H1 (cell line): ENCODE results near the gene OGDH. TPM values are rescaled to one million over a fixed set of nuclear protein-coding genes. Genes with fewer than 3 reads are reported as not detected.

Experiments used
- CBX8 ChIP-seq: fragments of 300-800, 300-1000 bp; sonication (generic); IDR thresholded peaks from 2 replicates; pipeline ENCODE4 v1.7.1; 2016; ENCODE audit warnings: low read depth, low read length, borderline replicate concordance
- CHD2 ChIP-seq: IDR thresholded peaks from 2 replicates; pipeline ENCODE4 v1.6.1; 2012; ENCODE audit warnings: low read length, improper control_type of control experiment
- CHD7 ChIP-seq: fragments of 300-600 bp; sonication (generic); IDR thresholded peaks from 2 replicates; pipeline ENCODE4 v1.7.1; 2012; ENCODE audit warnings: low read length, moderate library complexity, mild to moderate bottlenecking, inconsistent platforms; ENCODE audit not compliant: insufficient replicate concordance
- EGR1 ChIP-seq: IDR thresholded peaks from 2 replicates; pipeline ENCODE4 v1.6.1; 2011; ENCODE audit warnings: low read depth, low read length, borderline replicate concordance
- PHF8 ChIP-seq: fragments of 200-600 bp; sonication (generic); conservative IDR thresholded peaks from 2 replicates; pipeline ENCODE4 v1.7.1; 2012; ENCODE audit warnings: low read depth, mild to moderate bottlenecking, inconsistent platforms, low read length, moderate library complexity
- POU5F1 ChIP-seq: IDR thresholded peaks from 2 replicates; pipeline ENCODE4 v1.6.1; 2011; ENCODE audit warnings: low read depth, mild to moderate bottlenecking, low read length, moderate library complexity
- RNF2 ChIP-seq: fragments of 200-900, 300-1000 bp; sonication (generic); IDR thresholded peaks from 2 replicates; pipeline ENCODE4 v1.7.1; 2016; ENCODE audit warnings: borderline replicate concordance, low read depth, mild to moderate bottlenecking, antibody characterized with exemption, low read length; ENCODE audit not compliant: poor library complexity, severe bottlenecking; ENCODE audit errors: missing control alignments
- SIRT6 ChIP-seq: IDR thresholded peaks from one replicate; pipeline ENCODE4 v1.7.1; 2012; ENCODE audit warnings: low read length, inconsistent platforms
- SP4 ChIP-seq: IDR thresholded peaks from 2 replicates; pipeline ENCODE4 v1.6.1; 2012; ENCODE audit warnings: low read length, inconsistent platforms
- polyA plus RNA-seq, 7 experiments: library from polyadenylated mRNA; depleted of rRNA in 3 of 7; stranded (reverse) in 5 of 7; unstranded in 2 of 7; fragments of >200 nt in 5 of 7; fragments of 200-250 nt in 2 of 7; gene quantifications; 1 replicate in 5 of 7; 2 replicates in 1 of 7; 4 replicates in 1 of 7; pipeline versions ENCODE4 v1.2.1 to v1.2.3, GENCODE V29; 2011 to 2013; ENCODE audit warnings: missing spikeins in 2 of 7, mixed read lengths in 2 of 7
- total RNA-seq: library from RNA; stranded (reverse); fragmentation: NEBNext Ultra II Directional; extraction: Animal tissue kit (Norgen Biotek cat#: 25700); gene quantifications from 2 replicates; pipeline ENCODE4 v1.2.1, GENCODE V29; 2021

Gene OGDH
- total and polyA plus RNA-seq, 2 of the 8 experiments (the other 6 are each of a cell fraction or from before 2014, with no cell fraction given): 71.6 to 91.6 TPM

- TF ChIP-seq RNF2 (no peak), POU5F1 (no peak), EGR1 (no peak), SIRT6 (no peak), SP4 (no peak), CBX8 (no peak), PHF8 (no peak), CHD7 (no peak), CHD2 (no peak)
These were observed 91.0 kb downstream of the OGDH start (continued) for GRCh38 chr7:44697136-44698045.
